PFSK-1 (cell line): ENCODE measurements around the gene EFEMP2.

Source experiments
- FOXP2 ChIP-seq: optimal IDR thresholded peaks from 2 replicates; pipeline ENCODE3; 2011; ENCODE audit warnings: borderline replicate concordance, control low read depth, inconsistent platforms; ENCODE audit not compliant: insufficient read depth; ENCODE audit errors: extremely low read length, extremely low read depth
- POLR2AphosphoS5 ChIP-seq: IDR thresholded peaks from 2 replicates; pipeline ENCODE4 v1.6.1; 2012; ENCODE audit warnings: low read depth, mild to moderate bottlenecking, control low read depth, low read length, moderate library complexity
- REST ChIP-seq, 2 experiments: IDR thresholded peaks; 2 replicates each; pipeline versions ENCODE4 v1.6.1 to v1.8.0; 2011 to 2012; ENCODE audit warnings: low read depth in 2 of 2, low read length in 2 of 2, control low read depth in 1 of 2, inconsistent platforms in 1 of 2, mild to moderate bottlenecking in 1 of 2, moderate library complexity in 1 of 2; ENCODE audit not compliant: insufficient read depth in 1 of 2
- SIN3A ChIP-seq: IDR thresholded peaks from 2 replicates; pipeline ENCODE4 v1.6.1; 2012; ENCODE audit warnings: mild to moderate bottlenecking, low read length, moderate library complexity, borderline replicate concordance; ENCODE audit not compliant: insufficient read depth
- TAF1 ChIP-seq: IDR thresholded peaks from 2 replicates; pipeline ENCODE4 v1.6.1; 2012; ENCODE audit warnings: low read length, control low read depth, borderline replicate concordance; ENCODE audit not compliant: insufficient read depth

Gene EFEMP2

GRCh38 chr11:65849366-65849765, 23.2 kb downstream of the EFEMP2 start:
- TF ChIP-seq FOXP2 (no peak), REST (IDR thresholded peaks at IDR 0.05; ENCODE audit: insufficient read depth in 1 of 2, low read depth in 2 of 2, low read length in 2 of 2) (no peak), SIN3A (no peak), POLR2AphosphoS5 (no peak), TAF1 (no peak)

GRCh38 chr11:65847746-65848145, 24.9 kb downstream of the EFEMP2 start:
- no peak for TF ChIP-seq REST (IDR thresholded peaks at IDR 0.05; ENCODE audit: insufficient read depth in 1 of 2, low read depth in 2 of 2, low read length in 2 of 2)
- TF ChIP-seq TAF1: no peak
- TF ChIP-seq POLR2AphosphoS5: no peak
- no peak for TF ChIP-seq SIN3A
- no peak for TF ChIP-seq FOXP2

GRCh38 chr11:65844231-65844872, 28.2 kb downstream of the EFEMP2 start:
- no peak for TF ChIP-seq TAF1
- no peak for TF ChIP-seq REST (IDR thresholded peaks at IDR 0.05; ENCODE audit: insufficient read depth in 1 of 2, low read depth in 2 of 2, low read length in 2 of 2)
- TF ChIP-seq POLR2AphosphoS5: no peak
- no peak for TF ChIP-seq FOXP2
- no peak for TF ChIP-seq SIN3A

GRCh38 chr11:65843811-65844210, 28.8 kb downstream of the EFEMP2 start:
- TF ChIP-seq SIN3A (no peak), POLR2AphosphoS5 (no peak), REST (IDR thresholded peaks at IDR 0.05; ENCODE audit: insufficient read depth in 1 of 2, low read depth in 2 of 2, low read length in 2 of 2) (no peak), TAF1 (no peak), FOXP2 (no peak)
